NCI-H2171 treated with DMSO at 0.1 percent for 48 hours (cell line): ENCODE data around the gene CLCN4.

Experiments used
- DNase-seq: peaks from one replicate; lab custom pipeline; 2025; lab: John Stamatoyannopoulos, UW

CLCN4 gene

DNA sequence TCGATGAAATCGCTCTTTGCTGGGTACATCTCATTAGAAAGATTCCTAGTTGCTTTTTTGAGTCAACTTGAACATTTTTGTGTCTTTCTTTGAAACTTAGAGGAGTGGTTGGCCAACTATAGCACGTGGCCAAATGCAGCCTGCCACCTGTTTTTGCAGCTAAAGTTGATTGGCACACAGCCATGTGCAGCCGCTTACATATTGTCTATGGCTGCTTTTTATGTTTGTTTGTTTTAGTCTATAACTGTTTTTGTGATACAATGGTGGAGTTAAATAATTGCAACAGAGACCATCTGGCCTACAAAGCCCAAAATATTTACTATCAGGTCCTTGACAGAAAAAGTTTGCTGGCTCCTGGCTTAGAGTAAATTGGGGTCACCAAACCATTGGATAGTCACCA, 86.3 kb downstream of the CLCN4 start:
- no peak for DNase-seq

DNA sequence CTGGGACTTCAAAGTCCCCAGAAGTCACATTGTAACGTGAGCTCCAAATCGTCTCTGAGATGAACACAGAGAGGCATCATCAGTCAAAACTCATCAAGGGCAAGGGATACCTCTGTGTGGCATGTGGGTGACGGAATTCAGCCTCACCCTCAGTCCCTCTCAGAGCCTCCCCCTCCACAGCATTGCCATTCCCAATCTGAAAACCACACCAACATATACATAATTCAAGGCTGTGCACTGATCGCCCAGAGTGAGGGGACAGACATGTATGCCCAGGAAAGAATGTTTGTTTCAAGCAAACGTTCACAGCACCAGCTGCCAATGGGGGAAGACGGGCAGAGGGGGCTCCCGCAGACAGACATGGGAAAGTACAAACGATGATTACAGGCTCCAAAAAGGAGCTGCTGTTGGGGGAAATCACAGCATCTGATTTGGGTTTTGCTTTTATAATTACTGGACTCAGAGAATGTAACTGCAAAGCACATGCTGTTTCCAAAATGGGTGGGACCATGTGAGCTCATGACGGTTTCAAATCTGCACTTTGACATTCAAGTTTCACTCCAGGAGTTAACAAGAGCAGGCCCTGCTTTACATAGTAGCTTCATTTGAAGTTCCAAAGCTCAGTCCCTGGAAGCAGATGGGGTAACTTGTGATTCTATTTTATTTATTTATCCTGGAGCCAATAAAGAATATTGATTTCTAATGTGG, 88.3 kb downstream of the CLCN4 start:
- no peak for DNase-seq

DNA sequence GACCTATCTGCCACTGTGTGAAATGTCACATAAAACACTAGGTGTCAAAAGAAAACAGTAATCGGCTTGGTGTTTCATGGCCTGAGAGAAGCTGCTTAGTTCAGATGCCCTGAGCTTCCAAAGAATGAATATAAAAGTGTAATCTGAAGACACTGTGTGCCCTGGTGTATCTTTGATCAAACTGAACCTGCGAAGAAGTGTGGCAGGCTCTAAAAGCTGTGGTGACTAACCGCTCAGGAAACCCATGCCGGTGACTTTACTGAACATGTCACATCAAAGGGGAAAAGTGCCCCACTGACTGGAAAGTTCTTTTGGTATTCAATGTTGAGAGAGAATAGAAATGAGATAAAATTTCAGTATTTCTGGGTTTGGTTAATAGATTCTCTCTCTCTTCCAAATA, 89.1 kb downstream of the CLCN4 start:
- no peak for DNase-seq

DNA sequence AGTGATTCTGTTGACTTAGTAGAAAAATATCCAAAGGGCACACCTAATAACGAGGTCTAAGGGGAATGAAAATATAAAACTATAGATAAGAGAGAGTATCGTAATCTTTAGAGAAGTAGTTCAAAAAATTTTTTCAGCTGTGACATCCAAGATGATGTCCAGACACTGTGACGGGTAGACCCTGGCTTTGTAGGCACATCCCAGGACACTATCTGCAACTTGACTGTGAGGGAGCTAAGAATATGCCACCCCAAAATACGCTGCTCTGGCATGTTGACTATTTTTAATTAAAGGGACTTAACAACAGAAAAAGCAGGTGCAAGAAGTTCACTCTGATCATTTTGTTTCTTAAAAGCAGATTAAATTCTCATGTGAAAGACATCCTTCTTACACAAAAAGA, 89.5 kb downstream of the CLCN4 start:
- no peak for DNase-seq

DNA sequence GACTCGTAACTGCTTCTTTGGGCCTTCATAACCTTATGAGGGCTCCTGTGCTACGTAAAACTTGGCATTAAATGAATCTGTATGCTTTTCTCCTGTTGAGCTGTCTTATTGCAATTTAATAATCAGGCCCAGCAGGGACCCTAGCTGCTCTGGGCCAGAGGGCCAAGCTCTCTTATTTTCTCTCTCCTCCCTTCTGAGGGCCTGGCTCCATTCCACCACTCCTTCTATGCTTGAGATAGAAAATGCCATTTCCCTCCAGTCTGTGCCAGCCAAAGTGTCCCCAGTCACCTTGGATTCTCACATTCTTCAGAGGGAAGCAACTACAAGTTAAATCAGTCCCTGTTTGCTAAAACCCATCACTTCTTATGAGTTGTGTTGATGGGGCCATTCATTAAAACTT, 90.1 kb downstream of the CLCN4 start:
- DNase-seq, result no peak

DNA sequence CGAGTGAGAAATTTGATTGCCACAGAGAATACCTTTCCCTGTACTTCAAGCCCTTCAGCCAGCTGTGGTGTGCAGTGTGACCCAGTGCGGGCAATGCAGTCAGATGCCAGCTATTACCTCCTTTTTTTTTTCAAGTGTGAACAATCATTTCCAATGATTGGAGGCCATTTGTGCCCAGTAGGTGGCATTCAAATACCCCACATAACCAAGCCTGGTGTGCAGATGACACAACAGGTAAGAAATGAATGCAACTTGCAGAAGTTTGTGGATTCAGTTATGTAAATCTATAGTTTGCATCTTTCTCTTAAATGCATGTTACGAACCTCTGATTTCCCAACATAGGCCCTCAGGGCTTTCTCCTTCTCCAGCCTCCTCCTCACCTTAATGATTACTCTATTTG, 98.0 kb downstream of the CLCN4 start:
- peak; percentile 25 for DNase-seq

DNA sequence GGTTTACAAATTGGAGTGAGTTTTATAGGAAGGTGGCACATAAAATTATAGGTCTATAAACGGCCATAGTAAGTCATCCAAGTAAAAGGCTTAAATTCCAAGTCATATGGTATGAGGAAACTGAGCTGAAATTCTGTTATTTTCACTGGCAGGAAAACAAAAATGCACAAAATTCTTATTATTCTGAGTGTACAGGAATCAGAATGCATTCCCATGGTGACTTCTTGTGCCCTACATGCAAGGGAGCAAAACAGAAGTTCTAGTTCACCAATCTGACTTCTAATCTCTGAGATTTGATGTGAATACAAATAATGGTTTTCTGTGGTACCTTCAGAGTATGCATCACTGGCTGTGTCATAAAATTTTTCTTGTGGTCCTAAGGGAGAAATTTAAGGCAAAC, 102.9 kb downstream of the CLCN4 start:
- no peak for DNase-seq

DNA sequence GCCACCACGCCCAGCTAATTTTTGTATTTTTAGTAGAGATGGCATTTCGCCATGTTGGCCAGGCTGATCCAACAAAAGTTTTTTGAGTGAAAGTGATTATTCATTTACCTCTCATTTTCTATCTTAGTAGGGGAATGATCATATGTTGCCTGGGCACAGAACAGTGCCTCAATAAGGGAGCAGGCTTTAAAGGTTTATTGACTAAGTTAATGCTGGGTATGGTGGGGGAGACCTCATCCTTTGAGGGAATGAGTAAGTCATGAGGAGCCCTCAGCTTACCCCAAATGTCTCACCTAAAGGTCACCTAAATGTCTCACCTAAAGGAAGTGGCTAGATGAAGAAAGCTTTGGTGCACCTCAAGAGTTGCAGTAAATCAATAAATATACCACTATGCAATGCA, 109.0 kb downstream of the CLCN4 start:
- no peak for DNase-seq

DNA sequence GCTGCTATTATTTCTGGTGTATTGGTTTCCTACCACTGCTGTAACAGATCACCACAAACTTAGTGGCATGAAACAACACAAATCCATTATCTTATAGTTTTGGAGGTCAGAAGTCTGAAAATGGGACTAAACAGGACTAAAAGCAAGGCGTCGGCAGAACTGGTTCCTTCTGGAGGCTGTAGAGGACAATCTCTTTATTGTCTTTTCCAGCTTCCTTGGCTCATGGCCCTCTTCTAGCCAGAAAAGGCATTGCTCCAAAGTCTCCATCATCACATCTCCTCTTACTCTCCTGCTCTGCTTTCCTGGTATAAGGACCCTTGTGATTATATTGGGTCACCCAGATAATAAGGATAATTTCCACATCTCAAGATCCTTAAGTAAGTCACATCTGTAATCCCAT, 121.9 kb downstream of the CLCN4 start:
- no peak for DNase-seq

DNA sequence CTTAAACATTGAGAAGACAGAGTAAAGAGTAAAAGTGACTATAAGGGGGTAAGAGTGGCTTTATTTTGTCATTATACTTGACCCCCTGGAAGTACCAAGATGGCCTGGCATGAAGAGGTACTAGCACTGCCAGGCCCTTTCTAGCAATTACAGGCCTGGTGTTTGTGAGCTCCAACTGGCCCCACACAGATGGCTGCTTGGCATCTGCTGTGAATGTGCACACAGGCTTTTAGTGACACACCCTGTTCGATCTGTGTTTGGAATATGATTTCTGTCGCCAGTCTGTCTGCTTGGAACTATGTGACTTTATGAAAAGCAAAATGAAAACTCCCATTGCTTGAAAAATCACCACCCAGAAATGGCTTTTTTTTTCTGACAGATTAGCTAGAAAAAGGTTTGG, 123.3 kb downstream of the CLCN4 start:
- DNase-seq, result peak; percentile 62

DNA sequence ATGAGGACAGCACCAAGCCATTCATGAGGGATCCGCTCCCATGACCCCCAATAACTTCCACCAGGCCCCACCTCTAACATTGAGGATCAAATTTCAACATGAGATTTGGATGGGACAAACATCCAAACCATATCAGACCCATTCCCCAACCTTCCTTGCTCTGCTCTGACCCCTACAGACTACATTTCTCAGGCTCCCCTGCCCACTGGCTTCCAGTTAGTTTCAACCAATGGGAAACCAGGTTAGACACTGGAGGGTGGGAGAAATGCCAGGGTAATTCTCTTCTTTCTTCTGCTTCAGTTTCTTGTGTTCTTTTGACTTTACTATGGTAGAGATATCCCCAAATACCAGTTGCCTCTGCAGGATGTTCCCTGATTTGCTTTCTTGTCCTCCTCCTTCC, 125.7 kb downstream of the CLCN4 start:
- DNase-seq, result no peak

DNA sequence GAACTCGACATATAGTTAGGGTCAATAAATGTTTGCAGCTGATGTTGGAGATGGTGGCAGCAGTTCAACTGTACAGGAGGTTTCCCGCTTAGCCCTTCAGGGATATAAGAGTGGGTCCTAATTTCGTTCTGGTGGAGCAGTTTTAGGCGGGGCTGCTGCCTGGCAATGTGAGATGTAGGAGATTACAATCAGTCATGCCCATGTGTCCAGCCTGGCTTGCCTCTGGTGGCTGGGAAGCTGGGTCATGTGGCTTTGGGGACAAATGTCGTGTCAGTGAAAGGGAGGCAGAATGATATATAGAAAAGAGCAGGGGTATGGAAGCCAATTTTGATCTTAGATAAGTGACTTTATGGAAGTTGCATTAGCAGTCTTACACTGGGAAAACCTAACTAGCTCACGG, 129.4 kb downstream of the CLCN4 start:
- no peak for DNase-seq
